Activated CD8-positive, alpha-beta T cell treated with anti-CD3 and anti-CD28 coated beads for 36 hours (primary cell): ENCODE results near the gene MEGF11. TPM values are rescaled to one million over a fixed set of nuclear protein-coding genes. Genes with fewer than 3 reads are reported as not detected.

Experiments used
- ATAC-seq: fragments of 200-7000 bp; cut with Tn5 transposase; one replicate; pipeline ENCODE4 v1.10.0; 2021; ENCODE audit warnings: mild to moderate bottlenecking, moderate library complexity
- CTCF ChIA-PET: fragments of 350-600 bp; sonication (Branson Sonifier 250); formaldehyde crosslinking; loops from one replicate; lab custom pipeline; 2021; ENCODE audit warnings: antibody characterized with exemption; lab: Charles Lee
- POLR2A ChIA-PET: fragments of 350-600 bp; sonication (Branson Sonifier 250); formaldehyde crosslinking; loops from one replicate; lab custom pipeline; 2021; ENCODE audit warnings: antibody characterized with exemption; lab: Charles Lee
- DNase-seq: peaks from one replicate; pipeline ENCODE4 v3.0.0-alpha.2; 2020
- H3K27ac Mint-ChIP-seq: one replicate; pipeline ENCODE4 v1.8.0; 2021; ENCODE audit warnings: mild to moderate bottlenecking, mixed read lengths
- H3K27me3 Mint-ChIP-seq: one replicate; pipeline ENCODE4 v1.8.0; 2021; ENCODE audit warnings: mixed read lengths
- H3K36me3 Mint-ChIP-seq: one replicate; pipeline ENCODE4 v1.8.0; 2021; ENCODE audit warnings: low read depth, mixed read lengths
- H3K4me1 Mint-ChIP-seq: one replicate; pipeline ENCODE4 v1.8.0; 2021; ENCODE audit warnings: low read depth, mixed read lengths
- H3K4me3 Mint-ChIP-seq: one replicate; pipeline ENCODE4 v1.8.0; 2021; ENCODE audit warnings: mild to moderate bottlenecking, moderate library complexity, mixed read lengths
- H3K9me3 Mint-ChIP-seq: one replicate; pipeline ENCODE4 v1.8.0; 2021; ENCODE audit warnings: mixed read lengths
- CTCF ChIP-seq: fragments of 200-600 bp; IDR thresholded peaks from one replicate; pipeline ENCODE4 v1.8.0; 2022; ENCODE audit warnings: antibody characterized with exemption, mild to moderate bottlenecking
- intact Hi-C: fragments of 100-400 bp; cut with micrococcal nuclease; formaldehyde crosslinking; loops from one replicate; pipeline ENCODE4 v1.10.0; 2022
- total RNA-seq, 2 experiments: library from RNA; stranded (reverse); gene quantifications; one replicate each; pipeline ENCODE4 v1.2.3, GENCODE V29; 2021

MEGF11 gene
- total RNA-seq, 2 experiments from 2014 or later = not detected

- CTCF ChIA-PET = interaction anchor here (1.1 kb wide), 1 partner anchor 31 kb away, joined by 3 read pairs; no protein-coding TSS in a partner anchor
- intact Hi-C loops = no loop called here
- POLR2A ChIA-PET = interaction anchor here (0.6 to 0.7 kb wide), 2 partner anchors 215 to 385 kb away, joined by 3 read pairs; partner anchors contain the start of gene RAB11A
These were observed 770 bp upstream of the MEGF11 start for GRCh38 chr15:66254089-66254950.

DNA sequence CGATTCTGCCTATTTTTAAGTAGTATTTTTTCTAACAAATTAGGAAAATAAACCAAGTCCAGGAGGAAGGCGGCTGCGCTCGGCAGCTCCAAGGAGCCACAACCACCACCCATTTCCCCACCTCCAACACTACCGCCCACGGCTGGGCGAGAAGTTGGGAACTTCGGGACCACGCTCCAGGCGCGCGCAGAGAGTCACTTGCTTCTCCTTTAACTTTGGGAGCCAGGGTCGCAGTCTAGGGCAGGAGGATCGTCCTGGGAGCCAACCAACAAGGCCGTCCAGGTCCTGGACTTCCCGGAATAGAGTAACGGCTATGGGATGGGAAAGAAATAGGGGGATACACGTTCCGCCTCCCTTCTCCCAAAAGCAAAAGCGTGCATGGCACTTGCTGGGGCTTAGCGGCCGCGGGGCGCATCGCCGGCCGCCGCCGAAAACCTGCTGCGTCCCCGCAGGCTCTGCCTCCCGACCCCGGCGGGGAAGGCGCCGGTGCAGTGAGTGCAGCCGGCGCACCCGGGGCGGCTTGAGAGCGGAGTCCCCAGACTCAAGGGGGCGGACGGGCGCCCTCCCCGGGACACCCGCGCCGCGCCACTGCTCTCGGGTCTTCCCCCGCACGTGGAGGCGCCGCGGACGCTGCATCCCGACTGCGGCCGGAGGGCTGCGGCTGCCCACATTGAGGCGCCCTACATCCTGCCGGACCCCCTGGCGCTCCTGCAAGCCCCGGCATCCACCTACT, 699 bp downstream of the MEGF11 start:
- peak; percentile 29 for DNase-seq
- intact Hi-C loops = no loop called here
- H3K4me3 Mint-ChIP-seq = peak overlapping the region; percentile 52

More at GRCh38 chr15:66254089-66254950, 770 bp upstream of the MEGF11 start:
- TF ChIP-seq CTCF = no peak
- no peak for DNase-seq
- peaks cover 56% of the 10 kb centered on the region for H3K27me3 Mint-ChIP-seq
- H3K4me3 Mint-ChIP-seq = peak overlapping the region; percentile 66
- H3K9me3 Mint-ChIP-seq = no peaks in the 10 kb centered on the region
- H3K4me1 Mint-ChIP-seq = peaks cover 9% of the 10 kb centered on the region
- no peaks in the 10 kb centered on the region for H3K36me3 Mint-ChIP-seq
- no peak for ATAC-seq
- H3K27ac Mint-ChIP-seq = no peak overlapping the region

DNA sequence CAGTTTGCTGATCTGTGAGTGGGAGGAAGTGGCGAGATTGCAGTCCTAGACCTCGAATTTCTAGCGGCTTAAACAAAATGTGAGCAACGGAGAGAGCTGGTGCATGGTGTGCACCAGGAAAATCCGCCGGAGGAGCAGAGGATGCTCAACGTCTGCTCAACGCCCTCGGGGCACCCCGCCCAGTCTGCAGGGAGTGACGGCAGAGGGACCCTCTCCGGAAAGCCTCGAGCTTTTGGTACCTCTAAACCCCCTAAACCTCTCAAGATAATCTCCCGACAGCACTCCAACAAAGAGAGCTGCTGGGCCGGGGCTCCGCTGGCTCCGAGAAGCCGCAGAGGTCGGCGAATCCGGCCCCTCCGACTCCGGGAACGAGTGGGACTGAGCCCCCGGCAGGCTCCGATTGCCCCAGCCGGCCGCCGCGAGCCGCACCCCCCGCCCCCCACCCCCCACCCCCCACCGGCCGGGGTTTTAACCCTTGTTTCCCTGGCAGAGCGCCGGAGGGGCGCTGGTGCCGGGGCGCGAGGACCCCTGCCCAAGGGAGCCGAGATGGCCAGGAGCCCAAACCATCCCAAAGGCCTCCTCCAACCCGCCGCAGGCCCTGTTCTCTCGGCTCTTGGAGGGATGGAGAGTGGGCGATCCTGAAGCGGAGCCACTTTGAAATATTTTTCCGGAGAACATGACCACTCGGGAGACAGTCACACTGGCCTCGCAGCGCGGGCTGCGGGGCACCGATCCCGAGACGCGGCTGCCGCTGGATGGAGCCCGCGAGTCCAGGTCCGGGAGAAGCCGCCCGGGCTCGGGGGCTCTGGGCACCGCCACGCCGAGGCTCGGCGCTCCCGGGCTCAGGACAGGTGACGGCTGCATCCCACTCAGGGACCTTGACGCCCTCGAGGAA, 1.5 kb downstream of the MEGF11 start:
- intact Hi-C loops = no loop called here
- ATAC-seq (peak; percentile 72), DNase-seq (peak; percentile 56)
- H3K9me3 Mint-ChIP-seq = no peaks in the 10 kb centered on the region
- peaks cover 56% of the 10 kb centered on the region for H3K27me3 Mint-ChIP-seq
- CTCF ChIA-PET = no interaction called here
- TF ChIP-seq CTCF = peak; percentile 68
- no peak overlapping the region for H3K27ac Mint-ChIP-seq
- H3K36me3 Mint-ChIP-seq = no peaks in the 10 kb centered on the region
- peaks cover 9% of the 10 kb centered on the region for H3K4me1 Mint-ChIP-seq
- POLR2A ChIA-PET = no interaction called here
- H3K4me3 Mint-ChIP-seq = peak overlapping the region; percentile 52

More for the DNA sequence above, 699 bp downstream of the MEGF11 start:
- ATAC-seq = peak; percentile 63
- peak; percentile 39 for TF ChIP-seq CTCF
- H3K36me3 Mint-ChIP-seq = no peaks in the 10 kb centered on the region
- H3K27me3 Mint-ChIP-seq = peaks cover 59% of the 10 kb centered on the region
- no peaks in the 10 kb centered on the region for H3K9me3 Mint-ChIP-seq
- no peak overlapping the region for H3K27ac Mint-ChIP-seq
- POLR2A ChIA-PET = no interaction called here
- H3K4me1 Mint-ChIP-seq = peaks cover 9% of the 10 kb centered on the region
- CTCF ChIA-PET = no interaction called here

- no peak for ATAC-seq
- H3K27ac Mint-ChIP-seq = no peak overlapping the region
- POLR2A ChIA-PET = no interaction called here
- no peak for DNase-seq
- no peaks in the 10 kb centered on the region for H3K9me3 Mint-ChIP-seq
- H3K36me3 Mint-ChIP-seq = no peaks in the 10 kb centered on the region
- no peak for TF ChIP-seq CTCF
- H3K4me3 Mint-ChIP-seq = no peak overlapping the region
- intact Hi-C loops = no loop called here
- peaks cover 55% of the 10 kb centered on the region for H3K27me3 Mint-ChIP-seq
- CTCF ChIA-PET = interaction anchor here (1.1 kb wide), 1 partner anchor 37 kb away, joined by 4 read pairs; no protein-coding TSS in a partner anchor
- H3K4me1 Mint-ChIP-seq = peaks cover 9% of the 10 kb centered on the region
These were observed 2.3 kb downstream of the MEGF11 start for GRCh38 chr15:66251065-66251789.
